Spleen (tissue), 11 donors: ENCODE results near the gene KRT83. TPM values are rescaled to one million over a fixed set of nuclear protein-coding genes. Genes with fewer than 3 reads are reported as not detected.
A peak's percentile ranks its signal among the peaks of the same experiment; 100 is the strongest.

Source experiments
- DNase-seq: peaks from one replicate; pipeline ENCODE4 v3.0.0-alpha.2; 2020
- H3K27ac ChIP-seq, 8 donors: fragments of 200-600 bp; sonication (generic) in 7 of 8; 1 replicate in 4 of 8; 2 replicates in 4 of 8; pipeline versions ENCODE4 v1.5.0 to v1.8.0; 2016 to 2021; ENCODE audit warnings: inconsistent platforms in 4 of 8, mild to moderate bottlenecking in 4 of 8, moderate library complexity in 1 of 8
- H3K27me3 ChIP-seq, 7 donors: fragments of 200-600 bp; sonication (generic) in 6 of 7; replicated peaks in 1 of 7; 1 replicate in 4 of 7; 2 replicates in 3 of 7; pipeline versions ENCODE4 v1.5.0 to v1.8.0; 2016 to 2021; ENCODE audit warnings: inconsistent platforms in 3 of 7, mild to moderate bottlenecking in 1 of 7
- H3K36me3 ChIP-seq, 6 donors: fragments of 200-600 bp; sonication (generic) in 5 of 6; 1 replicate in 4 of 6; 2 replicates in 2 of 6; pipeline versions ENCODE4 v1.5.0 to v1.8.0; 2016 to 2021; ENCODE audit warnings: inconsistent platforms in 2 of 6
- H3K4me1 ChIP-seq, 6 donors: fragments of 200-600 bp; sonication (generic) in 5 of 6; 1 replicate in 3 of 6; 2 replicates in 3 of 6; pipeline versions ENCODE4 v1.5.0 to v1.8.0; 2016 to 2021; ENCODE audit warnings: inconsistent platforms in 3 of 6
- H3K4me3 ChIP-seq, 8 donors: fragments of 200-600 bp; sonication (generic) in 7 of 8; 1 replicate in 4 of 8; 2 replicates in 4 of 8; pipeline versions ENCODE4 v1.5.0 to v1.8.0; 2016 to 2021; ENCODE audit warnings: inconsistent platforms in 4 of 8, mild to moderate bottlenecking in 4 of 8, moderate library complexity in 2 of 8
- H3K9me3 ChIP-seq, 8 donors: fragments of 200-600 bp; sonication (generic) in 7 of 8; 1 replicate in 4 of 8; 2 replicates in 4 of 8; pipeline versions ENCODE4 v1.5.0 to v1.8.0; 2016 to 2021; ENCODE audit warnings: inconsistent platforms in 4 of 8
- POLR2A ChIP-seq, 3 donors: fragments of 450-650 bp; IDR thresholded peaks; one replicate each; pipeline ENCODE4 v1.5.1; 2017; ENCODE audit warnings: antibody characterized with exemption in 3 of 3, mild to moderate bottlenecking in 1 of 3
- POLR2AphosphoS5 ChIP-seq, 3 donors: sonication (generic); formaldehyde crosslinking; IDR thresholded peaks; one replicate each; pipeline ENCODE4 v1.5.1; 2017; ENCODE audit warnings: antibody characterized with exemption in 3 of 3
- WGBS, 5 donors: extraction: QIAGEN DNeasy Blood & Tissue Kit in 3 of 5; methylation state at CpG; one replicate each; pipeline versions ENCODE4 v1.1.5 to v1.1.7; 2013 to 2018; 5-methylcytosine and 5-hydroxymethylcytosine counted together
- intact Hi-C: fragments of 100-400 bp; cut with DNase I; formaldehyde crosslinking; loops from one replicate; pipeline ENCODE4 v1.15.0; 2023; ENCODE audit warnings: low total_unique reads
- polyA plus RNA-seq, 3 donors: library from polyadenylated mRNA; stranded (reverse); fragments of 200-250 nt; gene quantifications; one replicate each; pipeline ENCODE4 v1.2.1, GENCODE V29; 2013
- total RNA-seq, 7 donors: library from RNA; depleted of rRNA in 3 of 7; stranded (reverse); fragments of >200 nt in 3 of 7; fragmentation: NEBNext Ultra II Directional in 4 of 7; extraction: Animal tissue kit (Norgen Biotek cat#: 25700) in 4 of 7; gene quantifications; one replicate each; pipeline versions ENCODE4 v1.1.0 to v1.2.1, GENCODE V29; 2016 to 2021
- TF ChIP-seq, protein P1 (sequence below), 11 experiments: fragments of 200-600 bp in 7 of 11; fragments of 450-650 bp in 4 of 11; sonication (generic) in 4 of 11; IDR thresholded peaks in 8 of 11; conservative IDR thresholded peaks in 3 of 11; 1 replicate in 7 of 11; 2 replicates in 4 of 11; pipeline versions ENCODE4 v1.4.0 to v1.8.0; 2016 to 2021; ENCODE audit warnings: antibody characterized with exemption in 11 of 11, inconsistent platforms in 4 of 11, mild to moderate bottlenecking in 1 of 11
- donor health status: healthy with polysubstance abuse.
- donor health status: DM: no; HTN: no; CAD: no; lungs with moderate emphysema.
- donor health status: DM: no; HTN: no; CAD: no.
- donor health status: Bipolar disorder and iron deficiency.
- donor health status: healthy.
- donor health status: DM: no; HTN: no; CAD: no.
- donor health status: DM: yes; HTN: yes; CAD: no.

The KRT83 gene
- total and polyA plus RNA-seq, 10 donors = not detected

DNA sequence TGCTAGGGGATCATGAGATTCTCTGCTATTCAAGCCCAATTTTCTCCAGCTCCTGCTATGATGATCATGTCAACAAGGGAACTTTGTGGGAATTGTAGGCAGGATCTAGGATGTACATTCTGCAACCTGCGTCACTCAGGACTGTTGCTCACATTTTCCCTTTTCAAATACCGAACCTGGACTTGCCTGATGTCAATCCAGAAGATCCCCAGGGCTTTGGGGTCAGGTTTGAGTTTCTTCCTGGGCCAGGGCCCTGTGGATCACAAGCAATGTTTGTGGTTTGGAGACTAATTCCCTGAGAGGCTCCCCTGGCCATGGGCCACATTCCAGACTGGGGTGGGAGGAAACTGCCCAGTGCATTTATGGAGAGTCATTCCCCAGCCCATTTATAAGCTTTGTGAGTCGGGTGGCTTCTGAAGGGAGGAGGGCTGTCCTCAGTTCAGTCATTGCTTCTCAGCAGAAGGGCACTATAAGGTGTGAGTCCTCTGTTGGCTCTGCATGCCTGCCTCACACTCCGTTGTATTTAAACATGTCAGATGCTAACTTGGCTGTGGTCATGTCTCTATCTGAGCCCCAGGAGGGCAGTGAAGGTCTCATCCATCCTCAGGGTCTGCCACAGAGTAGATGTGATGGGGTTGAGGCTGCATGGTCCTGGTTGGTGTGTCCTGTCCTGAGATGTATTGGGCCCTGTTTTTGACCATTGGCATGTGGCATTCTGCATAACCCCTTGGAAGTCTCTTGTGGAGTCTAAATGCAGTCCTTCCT lies 40.2 kb downstream of the KRT83 start:
- no peak for TF ChIP-seq POLR2AphosphoS5 (IDR thresholded peaks at IDR 0.05)
- no peak for TF ChIP-seq POLR2A (IDR thresholded peaks at IDR 0.05)
- TF ChIP-seq, protein P1, sequence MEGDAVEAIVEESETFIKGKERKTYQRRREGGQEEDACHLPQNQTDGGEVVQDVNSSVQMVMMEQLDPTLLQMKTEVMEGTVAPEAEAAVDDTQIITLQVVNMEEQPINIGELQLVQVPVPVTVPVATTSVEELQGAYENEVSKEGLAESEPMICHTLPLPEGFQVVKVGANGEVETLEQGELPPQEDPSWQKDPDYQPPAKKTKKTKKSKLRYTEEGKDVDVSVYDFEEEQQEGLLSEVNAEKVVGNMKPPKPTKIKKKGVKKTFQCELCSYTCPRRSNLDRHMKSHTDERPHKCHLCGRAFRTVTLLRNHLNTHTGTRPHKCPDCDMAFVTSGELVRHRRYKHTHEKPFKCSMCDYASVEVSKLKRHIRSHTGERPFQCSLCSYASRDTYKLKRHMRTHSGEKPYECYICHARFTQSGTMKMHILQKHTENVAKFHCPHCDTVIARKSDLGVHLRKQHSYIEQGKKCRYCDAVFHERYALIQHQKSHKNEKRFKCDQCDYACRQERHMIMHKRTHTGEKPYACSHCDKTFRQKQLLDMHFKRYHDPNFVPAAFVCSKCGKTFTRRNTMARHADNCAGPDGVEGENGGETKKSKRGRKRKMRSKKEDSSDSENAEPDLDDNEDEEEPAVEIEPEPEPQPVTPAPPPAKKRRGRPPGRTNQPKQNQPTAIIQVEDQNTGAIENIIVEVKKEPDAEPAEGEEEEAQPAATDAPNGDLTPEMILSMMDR (IDR thresholded peaks at IDR 0.05 in 8 of 11, conservative IDR thresholded peaks at IDR 0.05 in 3 of 11) = no peak
- Histone ChIP-seq H3K4me1 (peaks cover 0 to 25% (median 9%) of the 10 kb centered on the region in 6 donors), H3K4me3 (no peak overlapping the region), H3K9me3 (no peaks in the 10 kb centered on the region), H3K27ac (peak overlapping the region in 4 of 8 donors; percentile 17 to 48 (median 22)), H3K27me3 (peaks cover 0 to 35% (median 4%) of the 10 kb centered on the region in 7 donors), H3K36me3 (no peaks in the 10 kb centered on the region)
- intact Hi-C loops = no loop called here
- peak; percentile 61 for DNase-seq
- WGBS, 5 donors = 59 to 77% (median 75%) methylated on average over 2 to 4 of the region's 4 CpGs

DNA sequence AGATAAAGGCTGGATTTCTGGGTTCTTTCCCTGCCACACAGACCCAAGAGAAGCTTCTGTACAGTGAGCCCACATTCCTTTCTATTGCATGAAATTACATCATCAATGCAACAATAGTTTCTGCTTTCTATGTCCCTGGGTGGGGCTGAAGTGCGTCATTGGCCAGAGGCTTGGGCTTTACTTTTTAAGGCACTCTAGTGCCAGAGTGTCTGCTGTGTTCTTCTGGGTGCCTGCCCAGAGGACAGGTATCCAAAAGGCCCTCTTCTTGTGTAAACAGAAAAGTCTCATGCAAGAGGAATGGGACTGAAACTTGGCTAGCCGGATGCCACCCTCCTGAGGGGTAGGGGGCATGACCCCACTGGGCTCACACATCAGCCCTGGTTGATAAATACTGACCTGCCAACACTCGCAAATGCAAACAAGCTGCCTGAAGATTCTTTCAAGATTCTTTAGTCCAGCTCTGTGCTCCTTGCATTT lies 40.8 kb downstream of the KRT83 start:
- 70 to 88% (median 82%) methylated on average over 3 of the region's 3 CpGs for WGBS, 5 donors
- no peaks in the 10 kb centered on the region for H3K36me3 ChIP-seq
- H3K4me1 ChIP-seq = peaks cover 0 to 25% (median 9%) of the 10 kb centered on the region in 6 donors
- peaks cover 0 to 40% (median 4%) of the 10 kb centered on the region in 7 donors for H3K27me3 ChIP-seq
- H3K4me3 ChIP-seq = no peak overlapping the region
- H3K27ac ChIP-seq = peak overlapping the region in 4 of 8 donors; percentile 17 to 48 (median 22)
- TF ChIP-seq, protein P1 (IDR thresholded peaks at IDR 0.05 in 8 of 11, conservative IDR thresholded peaks at IDR 0.05 in 3 of 11) = no peak
- no peak for TF ChIP-seq POLR2AphosphoS5 (IDR thresholded peaks at IDR 0.05)
- no peak for TF ChIP-seq POLR2A (IDR thresholded peaks at IDR 0.05)
- intact Hi-C loops = no loop called here
- H3K9me3 ChIP-seq = no peaks in the 10 kb centered on the region
- peak; percentile 35 for DNase-seq

DNA sequence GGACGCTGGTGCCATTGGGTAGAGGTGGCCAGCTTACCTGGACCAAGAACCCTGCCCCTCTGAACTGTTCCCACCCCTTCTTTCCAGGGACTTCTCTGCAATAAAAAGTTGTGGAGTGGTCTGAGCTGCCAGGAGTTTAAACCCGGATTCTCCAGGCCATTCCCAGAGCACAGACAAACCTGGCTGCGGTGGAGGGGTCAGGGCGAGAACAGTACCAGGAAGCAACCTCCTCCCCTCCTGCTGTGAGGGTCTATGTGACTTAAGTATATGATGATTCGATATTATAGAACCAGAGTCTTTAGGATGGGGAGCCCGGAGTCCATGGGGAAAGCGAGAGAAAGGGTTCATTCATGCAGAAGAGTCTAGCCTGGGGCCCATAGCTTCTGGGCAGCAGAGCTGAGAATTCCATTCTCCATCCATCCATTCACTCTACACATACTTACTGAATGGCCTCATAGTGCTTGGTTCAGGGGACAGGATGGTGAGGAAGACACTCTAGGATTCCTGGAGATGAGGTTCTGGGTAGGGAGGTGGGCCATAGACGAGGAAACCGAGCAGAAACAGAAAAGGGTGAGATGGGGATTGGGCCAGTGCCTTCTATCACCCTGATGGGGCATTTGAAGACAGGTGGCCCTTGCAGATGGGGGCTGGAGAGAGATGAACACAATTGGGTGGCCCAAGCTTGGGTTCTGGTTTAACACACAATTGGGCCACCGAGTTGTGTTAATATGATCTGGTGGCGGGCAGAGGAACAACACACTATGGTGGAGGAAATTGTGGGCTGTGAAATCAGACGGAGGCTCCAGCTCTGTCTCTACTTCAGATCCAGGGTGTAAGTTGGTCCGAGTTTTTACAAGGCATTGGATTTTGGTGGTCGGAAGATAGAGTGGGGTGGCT lies 41.5 kb downstream of the KRT83 start:
- 84 to 89% (median 85%) methylated on average over 14 of the region's 14 CpGs for WGBS, 5 donors
- no peak overlapping the region for H3K27ac ChIP-seq
- DNase-seq = peak; percentile 27
- no peaks in the 10 kb centered on the region for H3K36me3 ChIP-seq
- H3K9me3 ChIP-seq = no peaks in the 10 kb centered on the region
- H3K4me3 ChIP-seq = no peak overlapping the region
- no peak for TF ChIP-seq POLR2A (IDR thresholded peaks at IDR 0.05)
- TF ChIP-seq, protein P1 (IDR thresholded peaks at IDR 0.05 in 8 of 11, conservative IDR thresholded peaks at IDR 0.05 in 3 of 11) = no peak
- TF ChIP-seq POLR2AphosphoS5 (IDR thresholded peaks at IDR 0.05) = no peak
- peaks cover 0 to 25% (median 9%) of the 10 kb centered on the region in 6 donors for H3K4me1 ChIP-seq
- intact Hi-C loops = no loop called here
- peaks cover 0 to 43% (median 4%) of the 10 kb centered on the region in 7 donors for H3K27me3 ChIP-seq
